Measurements from ENCODE around the gene COMMD8. TPM values are rescaled to one million over a fixed set of nuclear protein-coding genes. Genes with fewer than 3 reads are reported as not detected.

Gene COMMD8
- polyA plus RNA-seq, 1 donor (not counting 4 experiments of a cell fraction or from before 2014, with no cell fraction given) = 38.6 TPM

DNA sequence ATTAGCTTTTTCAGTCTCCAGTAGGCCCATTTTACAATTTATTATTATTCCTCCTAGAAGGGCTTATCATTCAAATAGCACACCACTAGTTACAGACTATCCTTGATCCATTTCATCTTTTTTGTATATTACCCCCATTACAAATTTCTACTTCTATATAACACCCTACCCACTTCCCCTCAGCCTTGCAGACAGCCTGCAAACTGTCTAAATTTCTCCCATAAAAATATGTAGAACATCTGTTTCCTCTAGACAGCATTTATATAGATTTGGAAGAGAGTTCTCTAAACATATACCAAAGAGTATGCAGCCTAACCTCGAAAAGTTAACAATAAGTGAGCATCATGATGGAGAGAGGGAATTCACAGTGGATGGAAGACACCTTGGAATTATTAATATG lies 30.8 kb downstream of the COMMD8 start:
- no peaks in the 10 kb centered on the region for H3K9me1 ChIP-seq (ENCODE audit: control insufficient read depth, extremely low read depth, insufficient read depth, low read length)
- H3K79me2 ChIP-seq (ENCODE audit: control insufficient read depth, insufficient read depth, low read length) = no peaks in the 10 kb centered on the region
- FAIRE-seq (no peak), DNase-seq (ENCODE audit: low read depth, low spot score) (no peak)
- H3K4me1 ChIP-seq (ENCODE audit: control insufficient read depth, extremely low read depth, insufficient read depth, low read length) = no peaks in the 10 kb centered on the region
- H3K27me3 ChIP-seq (ENCODE audit: control insufficient read depth, extremely low read depth, insufficient read depth, low read length) = no peaks in the 10 kb centered on the region
- H4K20me1 ChIP-seq (ENCODE audit: control insufficient read depth, extremely low read depth, insufficient read depth, low read length) = no peaks in the 10 kb centered on the region
- H3K4me2 ChIP-seq (ENCODE audit: control insufficient read depth, extremely low read depth, insufficient read depth, low read depth, low read length) = no peak overlapping the region
- H3K36me3 ChIP-seq (ENCODE audit: control insufficient read depth in 2 of 2, extremely low read depth in 1 of 2, insufficient read depth in 2 of 2, low read length in 2 of 2) = no peaks in the 10 kb centered on the region
- dilution Hi-C loops (cut with MboI; ENCODE audit: extremely low pct_ligation_motif_present, low sequenced_read_pairs) = no loop called here
- TF ChIP-seq CTCF (optimal IDR thresholded peaks at IDR 0.05 in 1 of 3, IDR thresholded peaks at IDR 0.05 in 1 of 3, conservative IDR thresholded peaks at IDR 0.05 in 1 of 3; ENCODE audit: extremely low read depth in 1 of 3, insufficient read depth in 2 of 3, low read length in 3 of 3) (no peak), EZH2 (IDR thresholded peaks at IDR 0.05; ENCODE audit: low read length) (no peak)
- no peak overlapping the region for H3K27ac ChIP-seq (ENCODE audit: control insufficient read depth, insufficient read depth, low read length)
- H2AFZ ChIP-seq (ENCODE audit: control insufficient read depth, low read length) = no peak overlapping the region
- no peaks in the 10 kb centered on the region for H3K9me3 ChIP-seq (ENCODE audit: control insufficient read depth, low read depth, low read length)
- H3K9ac ChIP-seq (ENCODE audit: control insufficient read depth, extremely low read depth, insufficient read depth, low read length) = no peak overlapping the region
- no peak overlapping the region for H3K4me3 ChIP-seq (ENCODE audit: control insufficient read depth in 2 of 3, extremely low read depth in 1 of 3, insufficient read depth in 2 of 3, low read depth in 1 of 3, low read length in 3 of 3)

DNA sequence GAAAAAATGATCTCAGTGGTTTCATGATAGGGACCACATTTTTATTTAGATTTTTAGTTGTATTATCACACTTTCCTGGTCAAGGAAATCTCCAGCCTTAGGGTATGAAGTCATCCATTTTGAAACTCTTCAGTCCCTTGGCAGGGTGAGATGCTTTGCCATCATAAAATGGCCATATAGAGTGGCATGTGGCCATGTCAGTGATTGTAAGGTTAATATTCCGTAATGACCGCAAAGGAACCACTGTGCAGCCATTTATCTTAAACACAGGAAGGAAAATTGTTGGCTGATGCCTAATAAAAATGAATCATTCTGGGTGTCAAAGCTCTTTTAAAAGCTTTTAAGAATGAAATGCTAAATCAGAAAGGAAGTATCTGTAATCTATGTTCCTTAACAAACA lies 35.6 kb downstream of the COMMD8 start:
- Histone ChIP-seq H3K36me3 (ENCODE audit: control insufficient read depth in 2 of 2, extremely low read depth in 1 of 2, insufficient read depth in 2 of 2, low read length in 2 of 2) (no peaks in the 10 kb centered on the region), H3K9ac (ENCODE audit: control insufficient read depth, extremely low read depth, insufficient read depth, low read length) (no peak overlapping the region), H2AFZ (ENCODE audit: control insufficient read depth, low read length) (no peak overlapping the region), H3K4me2 (ENCODE audit: control insufficient read depth, extremely low read depth, insufficient read depth, low read depth, low read length) (no peak overlapping the region), H3K9me1 (ENCODE audit: control insufficient read depth, extremely low read depth, insufficient read depth, low read length) (no peaks in the 10 kb centered on the region), H3K9me3 (ENCODE audit: control insufficient read depth, low read depth, low read length) (no peaks in the 10 kb centered on the region), H3K27me3 (ENCODE audit: control insufficient read depth, extremely low read depth, insufficient read depth, low read length) (no peaks in the 10 kb centered on the region), H3K27ac (ENCODE audit: control insufficient read depth, insufficient read depth, low read length) (no peak overlapping the region), H3K4me1 (ENCODE audit: control insufficient read depth, extremely low read depth, insufficient read depth, low read length) (no peaks in the 10 kb centered on the region), H3K4me3 (ENCODE audit: control insufficient read depth in 2 of 3, extremely low read depth in 1 of 3, insufficient read depth in 2 of 3, low read depth in 1 of 3, low read length in 3 of 3) (no peak overlapping the region), H3K79me2 (ENCODE audit: control insufficient read depth, insufficient read depth, low read length) (no peaks in the 10 kb centered on the region), H4K20me1 (ENCODE audit: control insufficient read depth, extremely low read depth, insufficient read depth, low read length) (no peaks in the 10 kb centered on the region)
- DNase-seq (ENCODE audit: low read depth, low spot score) = no peak
- dilution Hi-C loops (cut with MboI; ENCODE audit: extremely low pct_ligation_motif_present, low sequenced_read_pairs) = no loop called here
- no peak for TF ChIP-seq CTCF (optimal IDR thresholded peaks at IDR 0.05 in 1 of 3, IDR thresholded peaks at IDR 0.05 in 1 of 3, conservative IDR thresholded peaks at IDR 0.05 in 1 of 3; ENCODE audit: extremely low read depth in 1 of 3, insufficient read depth in 2 of 3, low read length in 3 of 3)
- TF ChIP-seq EZH2 (IDR thresholded peaks at IDR 0.05; ENCODE audit: low read length) = no peak
- no peak for FAIRE-seq

Data from keratinocyte (primary cell).